GM21737 (cell line): ENCODE results near the gene GBGT1.

Experiments
- ATAC-seq: cut with Tn5 transposase; IDR thresholded peaks from one replicate; pipeline ENCODE4 v1.9.1; 2021; ENCODE audit warnings: mild to moderate bottlenecking, moderate library complexity; ENCODE audit not compliant: unreplicated experiment

Gene GBGT1

GRCh38 chr9:133144904-133145851 lies 18.5 kb downstream of the GBGT1 start:
- no peak for ATAC-seq

DNA sequence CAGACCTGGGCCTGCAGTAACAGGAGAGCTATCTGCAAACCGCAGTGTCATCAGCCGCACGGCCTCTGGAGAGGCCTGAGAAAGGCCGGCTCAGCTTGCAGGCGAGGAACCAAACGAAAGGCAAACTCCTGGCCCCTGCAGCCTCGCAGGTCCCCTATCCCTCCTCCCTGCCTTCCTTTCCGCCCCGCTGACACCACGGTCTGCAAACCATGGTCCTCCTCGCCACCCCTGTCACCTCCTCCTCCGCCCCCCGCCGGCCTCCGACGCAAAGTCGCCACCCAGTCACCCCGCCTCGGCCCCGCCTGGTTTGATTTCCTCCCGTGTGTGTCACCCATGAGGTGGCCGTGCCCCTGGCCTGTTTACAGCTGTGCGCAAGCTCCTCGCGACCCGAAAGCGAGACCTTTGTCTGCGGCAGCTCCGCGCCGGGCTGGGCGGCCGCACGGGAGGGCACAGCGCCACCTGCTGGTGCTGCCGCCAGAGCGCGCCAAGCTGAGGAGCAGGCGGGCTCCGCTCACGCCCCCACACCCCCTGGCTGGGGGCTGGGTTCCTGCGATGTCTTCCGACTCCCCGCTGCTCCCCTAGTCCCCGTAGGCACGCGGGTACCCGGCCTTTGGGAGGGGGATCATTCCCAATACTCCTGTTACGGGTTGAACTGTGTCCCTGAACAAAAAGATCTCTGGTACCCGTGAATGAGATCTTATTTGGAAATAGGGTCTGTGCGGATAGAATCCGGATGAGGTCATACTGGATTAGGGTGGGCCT lies 19.4 kb downstream of the GBGT1 start:
- peak; percentile 40 for ATAC-seq

GRCh38 chr9:133143639-133144141 lies 20.0 kb downstream of the GBGT1 start:
- ATAC-seq: no peak

GRCh38 chr9:133142684-133143622 lies 20.8 kb downstream of the GBGT1 start:
- ATAC-seq: no peak

DNA sequence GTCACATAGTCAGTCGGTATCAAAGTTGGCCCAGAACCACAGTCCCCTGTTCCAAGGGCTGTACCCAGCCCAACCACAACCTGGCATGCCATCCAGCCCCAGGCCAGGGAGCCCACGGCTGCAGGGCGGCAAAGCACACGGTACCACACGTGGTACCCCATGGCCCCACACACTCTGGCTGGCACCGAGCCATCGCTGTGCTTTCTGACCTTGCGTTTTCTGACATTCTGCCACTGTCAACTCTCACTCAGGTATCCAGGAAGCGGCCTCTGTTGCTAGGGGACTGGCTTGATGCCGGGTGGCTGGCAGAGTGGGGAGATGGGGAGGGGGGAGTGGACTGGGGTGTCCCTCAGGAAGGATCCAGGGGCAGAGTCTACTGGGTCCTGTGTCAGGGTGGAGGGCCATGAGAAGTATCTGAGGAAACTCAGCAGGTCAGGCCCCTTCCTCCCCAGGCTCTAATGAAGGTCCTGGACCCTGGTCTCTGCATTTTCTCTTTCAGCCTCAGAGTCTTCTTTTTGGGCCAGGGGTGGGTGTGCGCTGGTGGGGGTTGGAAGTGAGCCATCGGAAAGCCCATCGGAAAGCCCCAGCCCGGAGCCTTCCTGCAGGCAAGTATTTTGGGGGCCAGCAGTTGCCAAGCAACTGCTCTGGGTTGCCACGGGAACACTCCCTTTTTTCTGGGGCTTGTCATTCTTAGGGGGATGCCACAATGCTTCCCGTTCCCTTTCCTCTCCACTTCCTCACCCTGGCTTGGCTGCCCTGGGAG lies 21.7 kb downstream of the GBGT1 start:
- ATAC-seq: no peak

DNA sequence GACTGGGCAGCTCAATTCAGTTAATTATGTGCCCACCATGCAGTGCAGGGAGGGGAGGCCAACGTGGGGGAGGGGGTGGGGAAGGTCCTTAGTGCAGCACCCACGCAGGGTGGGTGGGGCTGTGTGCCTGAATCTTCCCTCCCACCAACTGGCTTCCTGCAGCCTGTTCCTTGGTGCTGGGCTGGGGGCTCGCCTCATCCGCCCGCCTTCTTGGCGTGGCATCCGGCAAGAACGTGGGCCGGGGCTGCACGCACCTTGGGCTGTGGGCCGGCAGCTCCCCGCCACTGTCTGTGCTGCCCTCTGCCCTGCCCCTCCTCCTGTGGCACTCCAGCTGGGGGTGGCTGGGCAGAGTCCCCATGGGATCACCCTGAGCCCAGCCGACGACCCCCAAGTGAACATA lies 23.1 kb downstream of the GBGT1 start:
- ATAC-seq: no peak

DNA sequence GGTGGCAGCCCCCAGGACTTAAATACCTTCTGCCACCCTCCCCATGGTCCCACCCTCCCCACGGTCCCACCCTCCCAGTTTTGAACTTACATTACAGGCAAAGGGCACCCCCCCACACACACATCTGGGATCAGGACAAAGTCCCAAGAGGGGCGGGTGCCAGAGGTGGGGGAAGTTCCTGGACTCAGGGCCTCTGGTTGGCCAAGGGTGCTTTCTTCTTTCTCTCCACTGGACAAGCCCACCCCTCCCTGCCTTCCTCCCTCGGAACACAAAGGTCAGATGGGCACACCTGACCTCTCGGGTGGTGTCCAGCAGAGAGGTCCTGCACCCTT lies 23.6 kb downstream of the GBGT1 start:
- ATAC-seq: no peak

GRCh38 chr9:133139246-133140173 lies 24.2 kb downstream of the GBGT1 start:
- no peak for ATAC-seq

GRCh38 chr9:133137451-133138231 lies 26.1 kb downstream of the GBGT1 start:
- no peak for ATAC-seq

DNA sequence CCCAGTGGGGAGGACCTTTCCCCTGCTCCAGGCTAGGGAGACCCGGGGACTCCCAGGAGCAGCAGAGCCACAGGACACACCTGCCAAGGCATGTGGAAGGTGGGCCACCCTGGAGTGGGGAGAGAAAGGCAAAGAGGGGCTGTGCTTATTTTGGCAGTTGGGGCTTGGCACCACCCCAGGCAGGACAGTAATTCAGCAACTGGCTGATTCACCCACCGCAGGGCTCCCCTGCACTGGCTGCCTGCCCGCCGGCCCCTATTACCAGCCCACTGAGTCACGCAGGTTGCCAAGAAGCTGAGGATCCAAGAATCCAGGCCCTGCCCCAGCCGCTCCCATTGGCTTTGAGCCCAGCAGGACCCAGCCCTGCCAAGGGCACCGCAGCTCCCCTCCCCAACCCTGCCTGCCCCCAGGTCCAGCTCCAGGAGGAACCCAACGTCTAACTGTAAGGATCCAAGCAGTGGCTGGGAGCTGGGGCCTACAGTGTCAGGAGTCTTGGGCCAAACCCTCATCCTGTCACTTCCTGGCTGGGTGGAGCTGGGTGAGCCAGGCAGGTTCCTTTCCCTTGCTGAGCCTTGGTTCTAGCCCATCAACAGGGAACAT lies 28.5 kb downstream of the GBGT1 start:
- ATAC-seq: no peak

DNA sequence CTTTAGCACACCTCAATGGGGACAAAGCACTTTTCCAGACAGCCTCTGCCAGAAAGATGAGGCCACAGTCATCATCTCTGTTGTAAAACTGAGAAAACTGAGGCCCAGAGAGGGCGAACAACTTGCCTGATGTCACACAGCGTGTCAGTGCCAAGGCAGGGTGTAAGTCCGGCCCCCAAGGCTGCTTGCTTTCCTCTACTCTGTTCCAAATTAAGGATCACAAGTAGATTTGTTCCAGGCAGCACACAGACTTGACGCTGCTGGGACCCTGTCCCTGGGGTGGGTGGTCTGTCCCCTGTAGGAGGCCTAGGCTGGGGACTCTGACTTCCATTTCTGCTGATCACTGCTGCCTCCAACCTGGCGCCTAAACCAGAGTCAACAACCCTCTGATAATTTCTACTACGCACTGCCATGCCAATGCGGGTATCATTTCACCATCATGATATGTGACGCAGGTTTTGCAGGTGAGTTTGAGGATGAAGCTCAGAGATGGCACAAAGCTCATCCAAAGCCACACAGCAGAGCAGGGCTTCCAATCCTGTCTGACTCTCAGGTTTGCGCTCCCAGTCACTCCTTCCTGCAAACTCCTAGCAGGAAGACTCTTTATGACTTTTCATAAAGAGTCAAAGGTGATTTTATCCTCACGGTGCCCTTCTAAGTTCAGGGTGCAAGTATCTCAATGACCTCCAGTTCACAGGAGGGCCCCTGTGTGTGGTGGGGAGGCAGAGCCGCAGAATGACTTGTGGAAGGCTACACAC lies 29.1 kb downstream of the GBGT1 start:
- ATAC-seq: no peak

GRCh38 chr9:133133681-133134387 lies 29.9 kb downstream of the GBGT1 start:
- ATAC-seq: peak; percentile 77

DNA sequence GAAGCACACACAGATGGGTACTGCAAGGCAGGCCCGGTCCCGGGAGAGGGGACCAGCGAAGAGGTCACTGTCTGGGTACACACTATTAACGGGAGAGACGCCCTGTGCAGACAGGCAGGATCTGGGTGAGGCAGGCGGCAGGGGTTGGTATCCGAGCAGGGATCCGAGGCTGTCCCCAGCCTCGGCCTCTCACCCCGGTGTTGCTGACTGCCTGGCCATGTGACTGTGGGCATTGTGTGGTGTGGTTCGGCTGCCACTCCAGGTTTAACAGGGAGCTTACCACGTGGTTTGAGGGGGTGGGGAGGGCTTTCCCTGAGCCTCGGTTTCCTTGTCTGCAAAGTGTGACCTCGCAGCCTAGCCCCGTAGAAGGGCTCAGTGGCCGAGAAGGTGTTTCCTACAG lies 31.5 kb downstream of the GBGT1 start:
- no peak for ATAC-seq

GRCh38 chr9:133131506-133131905 lies 32.2 kb downstream of the GBGT1 start:
- no peak for ATAC-seq

- no peak for ATAC-seq
These were observed 32.9 kb downstream of the GBGT1 start for GRCh38 chr9:133130685-133131244.
